Mesenchymal stem cell (in vitro differentiated cells and primary cell): Measurements from ENCODE around the gene MC3R. TPM values are rescaled to one million over a fixed set of nuclear protein-coding genes. Genes with fewer than 3 reads are reported as not detected.

Source experiments
- DNase-seq: peaks from one replicate; pipeline ENCODE4 v3.0.0-alpha.2; 2013
- H2AFZ ChIP-seq: one replicate; pipeline ENCODE4 v1.6.1; 2013; ENCODE audit warnings: low read depth, mild to moderate bottlenecking, control low read depth, inconsistent platforms, low read length, moderate library complexity
- H2AK5ac ChIP-seq: 2 replicates; pipeline ENCODE4 v1.6.1; 2013; ENCODE audit warnings: low read length, moderate library complexity, mild to moderate bottlenecking, inconsistent platforms; ENCODE audit not compliant: severe bottlenecking
- H2BK120ac ChIP-seq: one replicate; pipeline ENCODE4 v1.6.1; 2013; ENCODE audit warnings: low read depth, mild to moderate bottlenecking, inconsistent platforms, low read length, moderate library complexity
- H2BK12ac ChIP-seq, 2 experiments: one replicate each; pipeline ENCODE4 v1.6.1; 2013; ENCODE audit warnings: inconsistent platforms in 2 of 2, low read length in 2 of 2, mild to moderate bottlenecking in 2 of 2, moderate library complexity in 2 of 2, control low read depth in 1 of 2
- H2BK15ac ChIP-seq: one replicate; pipeline ENCODE4 v1.6.1; 2013; ENCODE audit warnings: mild to moderate bottlenecking, low read depth, inconsistent platforms; ENCODE audit not compliant: poor library complexity, severe bottlenecking
- H2BK5ac ChIP-seq: 2 replicates; pipeline ENCODE4 v1.6.1; 2013; ENCODE audit warnings: low read depth, mild to moderate bottlenecking, low read length, control low read depth, inconsistent platforms; ENCODE audit not compliant: poor library complexity, severe bottlenecking
- H3K14ac ChIP-seq, 2 experiments: one replicate each; pipeline ENCODE4 v1.6.1; 2013; ENCODE audit warnings: inconsistent platforms in 2 of 2, low read length in 2 of 2, control low read depth in 1 of 2, mild to moderate bottlenecking in 1 of 2, moderate library complexity in 1 of 2
- H3K18ac ChIP-seq, 2 experiments: one replicate each; pipeline ENCODE4 v1.6.1; 2013; ENCODE audit warnings: inconsistent platforms in 2 of 2, low read length in 2 of 2, control low read depth in 1 of 2, low read depth in 1 of 2, mild to moderate bottlenecking in 1 of 2
- H3K23ac ChIP-seq, 2 experiments: one replicate each; pipeline ENCODE4 v1.6.1; 2013; ENCODE audit warnings: inconsistent platforms in 2 of 2, low read length in 2 of 2, mild to moderate bottlenecking in 2 of 2, moderate library complexity in 2 of 2, control low read depth in 1 of 2
- H3K27ac ChIP-seq: 2 replicates; pipeline ENCODE4 v1.5.1; 2013; ENCODE audit warnings: mild to moderate bottlenecking, moderate library complexity, low read length, control low read depth, inconsistent platforms; ENCODE audit not compliant: poor library complexity, severe bottlenecking
- H3K27me3 ChIP-seq, 2 experiments: 2 replicates each; pipeline versions ENCODE4 v1.6.1 to v1.7.0; 2013; ENCODE audit warnings: low read length in 2 of 2, mild to moderate bottlenecking in 2 of 2, moderate library complexity in 2 of 2, control low read depth in 1 of 2, inconsistent platforms in 1 of 2; ENCODE audit not compliant: control insufficient read depth in 1 of 2, insufficient read depth in 1 of 2
- H3K36me3 ChIP-seq, 2 experiments: 2 replicates each; pipeline versions ENCODE4 v1.6.1 to v1.7.0; 2013; ENCODE audit warnings: low read length in 2 of 2, control low read depth in 1 of 2, inconsistent platforms in 1 of 2, low read depth in 1 of 2, mild to moderate bottlenecking in 1 of 2; ENCODE audit not compliant: insufficient read depth in 2 of 2, control insufficient read depth in 1 of 2
- H3K4ac ChIP-seq, 2 experiments: one replicate each; pipeline ENCODE4 v1.6.1; 2013; ENCODE audit warnings: inconsistent platforms in 2 of 2, low read length in 2 of 2, mild to moderate bottlenecking in 2 of 2, moderate library complexity in 2 of 2, control low read depth in 1 of 2, low read depth in 1 of 2
- H3K4me1 ChIP-seq: 2 replicates; pipeline ENCODE4 v1.6.1; 2013; ENCODE audit warnings: low read depth, low read length, control low read depth; ENCODE audit not compliant: control insufficient read depth, insufficient read depth
- H3K4me2 ChIP-seq: 2 replicates; pipeline ENCODE4 v1.6.1; 2013; ENCODE audit warnings: low read length, mild to moderate bottlenecking, inconsistent platforms; ENCODE audit not compliant: poor library complexity, severe bottlenecking
- H3K4me3 ChIP-seq, 2 experiments: 2 replicates each; pipeline versions ENCODE4 v1.5.1 to v1.7.0; 2013; ENCODE audit warnings: low read length in 2 of 2, mild to moderate bottlenecking in 2 of 2, control low read depth in 1 of 2, low read depth in 1 of 2; ENCODE audit not compliant: insufficient read depth in 1 of 2
- H3K79me1 ChIP-seq: replicated peaks from 2 replicates; pipeline ENCODE4 v1.6.1; 2013; ENCODE audit warnings: mild to moderate bottlenecking, control low read depth, low read length, inconsistent platforms; ENCODE audit not compliant: poor library complexity, severe bottlenecking
- H3K9ac ChIP-seq: 2 replicates; pipeline ENCODE4 v1.7.0; 2013; ENCODE audit warnings: mild to moderate bottlenecking, low read length, moderate library complexity
- H3K9me3 ChIP-seq: 2 replicates; pipeline ENCODE4 v1.7.0; 2013; ENCODE audit warnings: mild to moderate bottlenecking, low read length; ENCODE audit not compliant: control insufficient read depth
- H4K8ac ChIP-seq: one replicate; pipeline ENCODE4 v1.6.1; 2013; ENCODE audit warnings: inconsistent platforms, mild to moderate bottlenecking, low read length, moderate library complexity
- H4K91ac ChIP-seq: one replicate; pipeline ENCODE4 v1.6.1; 2013; ENCODE audit warnings: mild to moderate bottlenecking, low read length, inconsistent platforms
- WGBS: methylation state at CpG from one replicate; pipeline ENCODE4 v1.1.7; 2013; ENCODE audit warnings: mixed read lengths; 5-methylcytosine and 5-hydroxymethylcytosine counted together
- polyA plus RNA-seq, 2 experiments: library from polyadenylated mRNA; stranded (reverse); fragments of 200-250 nt; gene quantifications; one replicate each; pipeline ENCODE4 v1.2.3, GENCODE V29; 2013

Gene MC3R
- polyA plus RNA-seq (2013, experiment 1 of 2) = not detected
- not detected for polyA plus RNA-seq (2013, experiment 2 of 2)

DNA sequence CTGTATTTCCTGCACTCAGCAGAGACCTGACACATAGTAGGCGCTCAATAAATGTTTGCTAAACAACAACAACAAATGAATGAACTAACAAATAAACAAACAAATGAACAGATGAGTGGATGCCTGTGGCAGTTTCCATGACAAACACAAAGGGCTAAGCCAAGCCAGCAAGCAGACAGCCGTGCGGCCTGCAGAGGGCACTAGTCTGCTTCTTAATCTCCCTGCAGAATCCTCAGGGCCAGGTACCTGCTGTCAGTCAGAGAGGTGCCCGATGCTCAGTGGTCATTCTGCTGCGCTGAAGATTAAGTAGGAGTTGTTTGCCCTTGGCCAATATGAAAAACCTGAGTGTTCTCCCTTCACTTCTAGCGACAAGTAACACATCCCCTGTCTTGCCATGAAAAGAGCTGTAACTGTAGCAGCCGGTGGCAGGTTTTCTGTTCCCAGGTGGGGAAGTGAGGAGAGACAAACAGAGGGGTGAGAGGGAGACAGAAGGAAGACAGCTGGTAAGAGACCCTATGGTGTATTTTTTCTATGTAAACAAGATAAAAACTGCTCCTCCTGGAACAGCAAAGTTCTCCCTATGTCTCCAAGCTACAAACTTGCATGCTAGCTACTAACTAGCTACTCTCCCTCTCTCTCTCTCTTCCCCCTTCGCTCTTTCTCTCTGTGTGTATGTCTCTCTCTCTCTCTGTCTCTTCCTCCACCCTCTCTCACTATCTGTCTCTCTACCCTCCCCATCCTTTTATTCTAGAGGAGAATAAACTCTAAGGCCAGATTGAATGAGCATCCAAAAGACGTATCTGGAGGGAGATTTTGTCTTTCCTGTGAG, at the start of gene MC3R:
TSS of gene MC3R (plus strand) at position 779 of the 829 bp plus-strand sequence. CDS start 112 bp downstream, outside the sequence.
- peaks cover 2% of the 10 kb centered on the region for H3K4me1 ChIP-seq
- H3K9me3 ChIP-seq = no peaks in the 10 kb centered on the region
- no peak within 1 kb of the TSS for H3K18ac ChIP-seq
- no peak for DNase-seq
- H3K9ac ChIP-seq = no peak within 1 kb of the TSS
- no peak within 1 kb of the TSS for H3K4me2 ChIP-seq
- no peak within 1 kb of the TSS for H2BK5ac ChIP-seq
- no peak within 1 kb of the TSS for H3K4ac ChIP-seq
- no peak within 1 kb of the TSS for H2BK120ac ChIP-seq
- no peak within 1 kb of the TSS for H3K4me3 ChIP-seq
- no peak within 1 kb of the TSS for H2BK15ac ChIP-seq
- H3K36me3 ChIP-seq = no peaks in the 10 kb centered on the region
- no peak within 1 kb of the TSS for H2AK5ac ChIP-seq
- H2AFZ ChIP-seq = no peak within 1 kb of the TSS
- no peak within 1 kb of the TSS for H3K14ac ChIP-seq
- no peak within 1 kb of the TSS for H3K23ac ChIP-seq
- H3K27ac ChIP-seq = no peak within 1 kb of the TSS
- H4K8ac ChIP-seq = no peak within 1 kb of the TSS
- H4K91ac ChIP-seq = no peak within 1 kb of the TSS
- 54% methylated on average over 6 of the region's 9 CpGs for WGBS
- no peak within 1 kb of the TSS for H2BK12ac ChIP-seq
- H3K27me3 ChIP-seq = peaks cover 0 to 23% of the 10 kb centered on the region in 2 experiments
- no peaks in the 10 kb centered on the region for H3K79me1 ChIP-seq

DNA sequence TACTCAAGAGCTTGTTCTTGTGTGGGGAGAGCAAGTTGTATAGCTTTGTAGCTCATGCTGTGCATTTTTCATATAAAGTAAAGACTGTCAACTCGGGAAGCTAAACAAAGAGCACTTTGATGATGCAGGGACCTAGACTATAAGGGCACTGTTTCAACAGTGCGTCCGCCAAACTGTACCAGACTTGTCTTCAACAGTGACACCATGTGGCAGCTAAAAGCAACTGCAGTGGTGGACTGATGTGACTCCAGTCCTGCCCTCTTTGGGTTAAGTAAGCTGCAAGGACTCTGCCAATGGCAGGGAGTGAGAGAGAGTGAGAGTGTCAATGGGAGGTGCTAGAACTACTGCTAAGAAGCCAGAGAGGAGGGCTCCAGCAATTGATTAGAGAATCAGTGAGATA, 48.1 kb upstream of the MC3R start:
- Histone ChIP-seq H4K8ac (no peak overlapping the region), H3K4me2 (no peak overlapping the region), H2BK5ac (no peak overlapping the region), H3K23ac (no peak overlapping the region), H2BK15ac (no peak overlapping the region), H2AK5ac (no peak overlapping the region), H3K4me1 (no peaks in the 10 kb centered on the region), H3K9ac (no peak overlapping the region), H3K36me3 (no peaks in the 10 kb centered on the region), H3K9me3 (peaks cover 23% of the 10 kb centered on the region), H3K4me3 (no peak overlapping the region), H3K4ac (no peak overlapping the region), H3K27me3 (no peaks in the 10 kb centered on the region), H2BK12ac (no peak overlapping the region), H3K14ac (no peak overlapping the region), H2BK120ac (no peak overlapping the region), H3K27ac (no peak overlapping the region), H3K18ac (no peak overlapping the region), H3K79me1 (no peaks in the 10 kb centered on the region), H4K91ac (no peak overlapping the region), H2AFZ (no peak overlapping the region)
- DNase-seq = peak; percentile 0
- WGBS = 65% methylated on average over 3 of the region's 3 CpGs

DNA sequence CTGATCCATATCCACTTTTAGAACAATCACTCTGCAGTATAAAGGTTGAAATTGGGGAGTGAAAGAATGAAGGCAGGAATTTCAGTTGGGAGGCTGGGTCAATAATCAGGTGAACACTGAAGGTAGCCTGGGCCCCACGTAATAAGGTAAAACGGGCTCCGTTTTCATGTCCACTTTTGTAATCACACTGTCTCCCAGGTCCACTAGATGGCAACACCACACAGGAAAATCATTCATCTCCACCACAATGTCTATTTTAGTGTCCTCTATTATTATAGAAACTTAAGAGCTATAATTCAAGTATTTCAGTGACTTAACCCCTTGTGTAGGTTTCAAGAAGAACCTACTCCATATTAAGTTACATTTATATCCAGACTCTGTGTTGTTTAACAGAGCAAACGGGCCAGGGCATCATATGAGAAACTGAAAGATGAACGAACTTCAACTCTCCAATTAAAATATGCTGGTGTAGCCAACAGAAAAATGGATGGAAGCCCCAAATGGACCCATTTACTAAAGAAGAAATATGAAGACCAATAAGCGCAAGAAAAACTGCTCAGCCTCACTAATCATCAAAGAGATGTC, 45.9 kb upstream of the MC3R start:
- no peak overlapping the region for H3K4me2 ChIP-seq
- H4K8ac ChIP-seq = no peak overlapping the region
- no peak overlapping the region for H2BK5ac ChIP-seq
- 40% methylated on average over 3 of the region's 6 CpGs for WGBS
- peaks cover 18% of the 10 kb centered on the region for H3K9me3 ChIP-seq
- H2AFZ ChIP-seq = no peak overlapping the region
- no peak overlapping the region for H2BK120ac ChIP-seq
- no peak overlapping the region for H3K27ac ChIP-seq
- H3K79me1 ChIP-seq = no peaks in the 10 kb centered on the region
- no peaks in the 10 kb centered on the region for H3K27me3 ChIP-seq
- H3K18ac ChIP-seq = no peak overlapping the region
- no peak overlapping the region for H3K4ac ChIP-seq
- no peak overlapping the region for H2BK12ac ChIP-seq
- H3K4me3 ChIP-seq = no peak overlapping the region
- no peak overlapping the region for H3K23ac ChIP-seq
- no peak overlapping the region for H2AK5ac ChIP-seq
- no peaks in the 10 kb centered on the region for H3K36me3 ChIP-seq
- no peak overlapping the region for H3K9ac ChIP-seq
- no peak for DNase-seq
- no peak overlapping the region for H3K14ac ChIP-seq
- H2BK15ac ChIP-seq = no peak overlapping the region
- no peaks in the 10 kb centered on the region for H3K4me1 ChIP-seq
- no peak overlapping the region for H4K91ac ChIP-seq

DNA sequence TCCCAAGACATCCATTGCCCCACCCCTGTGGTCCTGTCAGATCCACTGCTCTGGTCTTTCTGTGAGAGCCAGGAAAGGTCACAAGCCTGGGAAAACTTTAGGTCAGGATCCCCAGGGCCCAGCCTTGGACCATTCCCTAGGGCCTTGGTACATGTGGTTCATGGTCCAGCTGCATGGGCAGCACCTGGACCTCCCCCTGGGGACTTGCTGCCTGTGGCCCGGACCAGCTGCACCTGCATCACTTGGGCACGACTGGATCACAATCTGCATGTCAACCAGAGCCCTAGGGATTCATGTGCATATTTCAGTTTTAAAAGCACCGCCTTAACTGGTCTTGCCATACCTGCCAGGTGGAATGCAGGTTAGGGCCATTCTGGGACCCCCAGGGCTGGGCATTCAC, 44.3 kb upstream of the MC3R start:
- no peak overlapping the region for H3K9ac ChIP-seq
- no peaks in the 10 kb centered on the region for H3K79me1 ChIP-seq
- no peaks in the 10 kb centered on the region for H3K4me1 ChIP-seq
- H3K4ac ChIP-seq = no peak overlapping the region
- no peak overlapping the region for H2BK15ac ChIP-seq
- no peak overlapping the region for H3K14ac ChIP-seq
- H3K9me3 ChIP-seq = peaks cover 18% of the 10 kb centered on the region
- no peak overlapping the region for H3K18ac ChIP-seq
- DNase-seq = no peak
- H2BK12ac ChIP-seq = no peak overlapping the region
- H4K91ac ChIP-seq = no peak overlapping the region
- no peak overlapping the region for H2AFZ ChIP-seq
- no peak overlapping the region for H3K4me3 ChIP-seq
- H3K4me2 ChIP-seq = no peak overlapping the region
- H3K36me3 ChIP-seq = no peaks in the 10 kb centered on the region
- no peak overlapping the region for H2AK5ac ChIP-seq
- no peak overlapping the region for H3K23ac ChIP-seq
- H3K27ac ChIP-seq = no peak overlapping the region
- H4K8ac ChIP-seq = no peak overlapping the region
- no peak overlapping the region for H2BK5ac ChIP-seq
- no peak overlapping the region for H2BK120ac ChIP-seq
- WGBS = 29% methylated on average over 3 of the region's 3 CpGs
- no peaks in the 10 kb centered on the region for H3K27me3 ChIP-seq
